ENCODE results near the gene SMC6. TPM values are rescaled to one million over a fixed set of nuclear protein-coding genes. Genes with fewer than 3 reads are reported as not detected.
A peak's percentile ranks its signal among the peaks of the same experiment; 100 is the strongest.

SMC6 gene
- total RNA-seq, 1 donor from 2014 or later = 8.5 TPM

DNA sequence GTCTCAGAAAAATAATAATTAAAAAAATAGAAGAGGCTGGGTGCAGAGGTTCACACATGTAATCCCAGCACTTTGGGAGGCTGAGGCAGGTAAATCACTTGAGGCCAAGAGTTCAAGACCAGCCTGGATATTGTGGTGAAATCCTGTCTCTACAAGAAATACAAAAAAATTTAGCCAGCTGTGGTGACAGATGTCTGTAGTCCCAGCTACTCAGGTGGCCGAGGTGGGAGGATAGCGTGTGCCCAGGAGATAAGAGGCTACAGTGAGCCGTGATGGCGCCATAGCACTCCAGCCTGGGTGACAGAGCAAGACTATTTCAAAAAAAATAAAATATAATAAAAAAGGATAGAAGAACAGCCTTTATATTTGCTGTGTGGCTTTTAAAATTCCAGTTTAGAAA, 35.9 kb downstream of the SMC6 start:
- ATAC-seq = no peak
- no peak for DNase-seq (ENCODE audit: low spot score)

DNA sequence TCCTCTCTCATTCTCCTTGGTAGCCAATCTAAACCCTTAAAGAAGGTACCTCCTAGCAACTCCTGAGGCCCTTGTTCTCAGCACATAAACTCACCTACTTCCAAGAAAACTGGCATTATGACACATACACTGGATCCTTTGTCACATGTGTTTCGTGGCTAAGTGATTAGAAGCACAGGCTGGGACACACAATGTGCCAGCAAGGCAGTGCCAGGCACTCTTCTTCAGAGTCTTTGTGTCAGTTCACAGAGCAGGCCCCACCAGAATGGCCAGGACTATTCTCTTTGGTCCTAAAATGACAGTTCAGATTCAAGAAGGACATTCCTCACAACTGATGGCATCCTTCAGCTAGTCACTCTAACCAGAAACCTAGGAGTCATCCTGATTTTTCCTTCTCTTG, 40.3 kb downstream of the SMC6 start:
- DNase-seq (ENCODE audit: low spot score) (no peak), ATAC-seq (no peak)

DNA sequence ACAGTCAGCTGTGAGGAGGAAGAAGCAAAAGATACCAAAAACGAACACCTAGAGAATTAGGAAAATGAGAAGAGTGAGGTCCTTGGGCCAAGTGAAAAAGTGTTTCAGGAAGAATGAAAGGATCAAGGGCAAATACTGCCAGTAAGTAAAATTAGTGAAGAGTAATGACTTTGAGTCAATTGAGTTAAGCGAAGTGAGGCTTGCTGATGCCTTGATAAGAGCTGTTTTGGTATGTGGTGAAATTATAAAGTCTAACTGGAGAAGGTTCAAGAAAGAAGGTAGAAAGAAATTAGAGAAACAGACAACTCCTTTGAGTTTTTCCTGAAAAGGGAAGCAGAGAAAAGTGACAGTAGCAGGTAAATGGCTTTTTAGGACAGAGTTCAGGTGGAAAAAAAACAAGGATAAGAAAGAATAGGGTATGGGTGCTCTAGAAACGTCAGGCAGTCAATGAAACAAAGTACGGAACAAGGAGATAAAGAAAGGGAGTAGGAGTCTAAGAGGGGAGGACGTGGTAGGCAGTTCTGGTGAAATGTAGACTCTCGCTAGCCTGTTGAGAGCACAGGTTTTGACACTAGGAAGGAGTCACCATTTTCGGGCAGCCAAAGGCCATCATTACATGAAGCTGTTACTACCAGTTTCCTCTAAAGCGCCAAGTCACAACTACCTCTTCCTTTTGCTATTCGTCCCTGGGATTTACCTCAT, 42.9 kb downstream of the SMC6 start:
- DNase-seq (ENCODE audit: low spot score) (no peak), ATAC-seq (no peak)

DNA sequence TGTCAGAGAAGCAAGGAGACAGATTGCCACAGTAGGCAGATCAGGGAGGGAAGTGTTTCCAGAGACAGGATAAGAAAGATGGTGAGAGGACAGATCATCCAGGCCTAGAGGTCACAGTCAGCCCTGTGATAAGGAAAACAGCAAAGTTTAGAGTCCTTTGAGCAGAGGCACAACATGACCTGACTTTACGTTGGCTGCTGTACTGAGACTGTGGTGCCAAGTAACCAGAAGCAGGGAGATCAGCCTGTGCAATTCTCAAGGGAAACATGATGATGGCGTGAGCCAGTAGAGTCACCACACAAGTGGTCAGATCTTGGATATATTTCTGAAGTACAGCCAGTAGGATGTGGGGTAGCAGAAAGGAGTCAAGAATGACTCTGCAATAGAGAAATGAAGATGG, 43.7 kb downstream of the SMC6 start:
- ATAC-seq (peak; percentile 74), DNase-seq (ENCODE audit: low spot score) (no peak)

DNA sequence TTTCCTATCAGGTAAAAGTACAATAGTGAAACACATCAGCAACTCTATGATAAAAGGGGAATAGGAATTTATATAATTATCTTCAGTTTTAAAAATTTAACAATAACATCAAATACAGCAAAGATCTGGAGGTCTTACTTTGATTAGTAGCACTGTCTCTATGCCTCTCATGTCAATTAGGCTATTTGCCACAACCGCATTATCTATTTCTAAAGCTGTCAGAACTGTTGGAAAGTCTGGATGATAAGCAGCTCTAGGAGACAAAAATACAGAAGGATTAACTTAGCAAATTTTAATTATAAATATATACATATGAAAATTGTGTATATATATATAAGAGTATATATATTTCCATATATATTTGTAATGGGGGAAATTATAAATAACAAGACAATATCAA, 45.1 kb downstream of the SMC6 start:
- DNase-seq (ENCODE audit: low spot score) (no peak), ATAC-seq (no peak)

DNA sequence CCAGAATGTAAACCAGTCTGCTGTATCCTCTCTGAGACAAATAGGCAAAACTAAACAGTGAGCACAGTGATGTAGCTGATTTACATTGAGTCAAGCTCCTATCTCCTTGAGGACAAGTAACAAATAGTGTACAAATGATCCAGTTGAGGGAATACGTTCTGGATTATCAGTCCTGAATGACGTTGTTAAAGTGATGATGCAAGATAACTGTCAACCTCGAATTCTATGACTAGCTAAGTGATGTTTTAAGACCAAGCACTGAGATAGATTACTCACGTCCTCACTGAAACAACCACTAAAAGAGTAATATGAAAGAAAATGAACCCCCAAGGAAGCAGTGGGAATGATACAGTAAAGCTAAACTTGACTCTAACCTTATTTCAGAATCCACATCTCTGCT, 46.8 kb downstream of the SMC6 start:
- DNase-seq (ENCODE audit: low spot score) (no peak), ATAC-seq (no peak)

DNA sequence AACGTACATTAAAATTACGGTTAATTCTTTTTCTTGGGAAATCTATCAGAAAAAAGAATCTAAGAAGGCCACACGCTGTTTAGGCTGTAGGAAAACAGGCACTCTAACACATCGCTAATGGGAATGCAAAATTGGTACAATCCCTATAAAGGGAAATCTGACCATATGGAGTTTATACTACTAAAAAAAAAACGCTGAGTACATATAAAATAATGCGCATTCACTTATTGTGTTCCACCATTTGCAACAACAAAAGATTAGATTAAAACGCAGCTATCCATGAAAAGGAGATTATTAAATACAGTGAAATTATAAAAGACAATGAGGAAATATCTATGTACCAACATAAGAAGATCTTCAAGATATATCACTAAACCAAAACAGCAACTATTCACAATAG, 62.8 kb downstream of the SMC6 start:
- ATAC-seq = no peak
- DNase-seq (ENCODE audit: low spot score) = no peak

DNA sequence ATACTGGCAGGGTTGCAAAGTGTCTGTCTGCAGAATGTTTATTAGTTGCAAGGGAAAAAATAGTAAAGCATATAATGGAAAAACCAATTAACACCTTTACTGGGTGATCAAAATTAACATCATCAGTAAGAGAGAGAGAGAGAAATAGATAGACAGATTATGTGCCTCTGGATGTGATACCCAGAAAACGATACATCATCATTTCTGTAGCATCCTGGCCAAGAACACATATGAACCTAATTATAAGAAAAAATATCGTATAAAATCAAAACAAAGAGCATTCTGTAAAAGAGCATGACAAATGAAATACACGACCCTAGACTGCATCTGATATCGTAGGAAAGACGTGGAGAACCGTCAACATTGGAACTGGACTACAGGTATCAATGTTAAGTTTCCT, 64.6 kb downstream of the SMC6 start:
- ATAC-seq (no peak), DNase-seq (ENCODE audit: low spot score) (no peak)

DNA sequence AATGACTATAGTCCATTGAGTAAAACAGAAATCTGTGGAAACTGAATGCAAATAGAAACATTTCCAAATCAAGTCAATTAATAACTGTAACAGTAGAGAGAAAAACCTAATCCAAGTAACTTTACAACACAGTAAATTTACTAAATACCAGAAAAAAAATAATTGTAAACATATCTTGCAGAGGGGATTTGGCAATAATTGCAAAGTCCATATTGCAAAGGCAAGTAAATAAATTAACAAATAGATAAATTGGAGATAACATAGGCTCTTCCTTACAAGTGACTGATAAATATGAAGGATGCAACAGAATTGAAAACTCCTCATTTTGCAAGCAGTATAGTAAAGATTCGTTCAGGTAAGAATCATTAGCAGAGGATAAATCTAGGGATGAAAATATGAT, 65.0 kb downstream of the SMC6 start:
- DNase-seq (ENCODE audit: low spot score) (no peak), ATAC-seq (peak; percentile 29)

DNA sequence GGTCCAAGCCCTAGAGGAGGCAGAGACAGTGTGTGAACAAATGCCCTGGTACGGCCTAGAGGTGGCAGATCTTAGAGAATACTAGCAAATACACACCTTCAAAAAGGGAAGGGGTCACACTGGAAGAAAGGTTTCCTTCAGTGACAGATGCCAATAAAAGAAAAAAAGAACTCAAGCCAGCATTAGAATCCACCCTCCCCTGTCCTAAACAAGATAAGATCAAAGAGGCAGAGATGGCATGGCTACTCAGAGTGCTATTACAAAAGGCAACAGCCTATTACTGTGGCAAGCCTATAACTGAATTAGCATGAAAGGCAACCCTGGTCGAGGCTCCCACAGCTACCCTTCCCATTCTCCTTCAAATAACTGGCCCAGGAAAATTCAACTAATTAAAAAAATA, 69.6 kb downstream of the SMC6 start:
- DNase-seq (ENCODE audit: low spot score) = no peak
- ATAC-seq = no peak

DNA sequence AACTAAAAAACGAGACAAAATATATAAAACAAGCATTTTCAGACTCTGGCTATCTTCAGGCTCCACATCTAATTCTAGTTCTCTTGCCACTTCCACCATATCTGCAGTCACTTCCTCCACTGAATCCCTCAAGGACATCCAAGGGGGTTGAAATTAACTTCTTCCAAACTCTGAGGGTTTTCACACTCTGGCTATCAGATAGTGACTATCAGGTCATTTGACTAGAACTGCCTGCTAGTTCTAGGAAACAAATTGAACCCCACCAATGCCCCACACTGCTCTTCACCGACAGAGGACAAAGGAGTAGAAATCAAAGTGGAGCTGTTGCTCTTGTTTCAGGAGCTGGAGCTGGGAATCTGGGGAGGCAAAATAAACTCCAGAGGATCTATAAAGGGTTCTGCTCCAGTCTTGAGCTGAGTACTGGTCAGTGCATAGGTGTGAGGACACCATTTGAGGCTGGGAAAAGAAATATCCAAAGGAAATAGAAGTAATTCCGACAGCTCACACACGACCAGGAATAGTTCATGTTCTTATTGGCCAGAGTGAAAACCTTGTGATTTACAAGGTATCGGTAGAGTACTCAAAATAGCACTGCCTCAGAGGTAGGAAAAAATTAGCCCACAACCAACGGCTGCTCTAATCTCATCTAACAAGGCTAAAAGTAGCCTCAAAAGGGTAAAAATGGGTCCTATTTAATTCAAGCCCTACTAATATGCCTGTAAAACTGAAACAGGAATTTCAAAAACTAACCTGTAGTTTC, 71.3 kb downstream of the SMC6 start:
- no peak for ATAC-seq
- no peak for DNase-seq (ENCODE audit: low spot score)

DNA sequence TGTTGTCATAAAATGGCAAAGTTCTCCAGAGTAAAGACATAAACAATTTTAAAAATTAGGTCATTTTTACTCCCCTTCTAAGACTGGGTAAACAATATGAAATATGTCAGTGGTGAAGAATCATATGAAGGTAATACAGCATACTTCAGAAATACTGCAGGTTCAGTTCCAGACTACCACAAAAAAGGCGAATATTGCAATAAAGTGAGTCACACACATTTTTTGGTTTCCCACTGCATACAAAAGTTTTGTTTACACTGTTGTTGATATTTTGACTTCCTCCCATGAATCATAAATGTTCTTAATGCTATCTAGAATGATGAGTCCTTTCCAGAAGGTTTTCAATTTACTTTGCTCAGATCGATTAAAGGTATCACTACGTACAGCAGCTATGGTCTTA, 73.5 kb downstream of the SMC6 start:
- ATAC-seq (no peak), DNase-seq (ENCODE audit: low spot score) (no peak)

DNA sequence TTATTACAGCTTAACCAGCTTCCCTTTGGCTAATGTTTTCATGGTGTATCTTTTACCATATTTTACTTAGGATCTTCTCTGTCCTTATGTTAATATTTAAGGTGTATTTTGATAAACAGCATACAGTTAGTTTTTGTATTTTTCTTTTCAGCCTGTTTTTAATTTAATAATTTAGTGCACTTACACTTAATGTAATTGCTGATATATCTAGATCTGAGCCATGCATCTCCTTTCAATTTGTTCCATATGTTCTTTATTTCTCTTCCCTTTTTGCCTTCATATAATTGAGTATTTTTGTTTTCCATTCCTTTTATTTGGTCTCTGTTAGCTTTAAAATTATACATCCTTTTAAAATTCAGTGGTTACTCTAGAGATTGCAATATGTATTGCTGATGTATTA, 78.8 kb downstream of the SMC6 start:
- DNase-seq (ENCODE audit: low spot score) (no peak), ATAC-seq (no peak)

DNA sequence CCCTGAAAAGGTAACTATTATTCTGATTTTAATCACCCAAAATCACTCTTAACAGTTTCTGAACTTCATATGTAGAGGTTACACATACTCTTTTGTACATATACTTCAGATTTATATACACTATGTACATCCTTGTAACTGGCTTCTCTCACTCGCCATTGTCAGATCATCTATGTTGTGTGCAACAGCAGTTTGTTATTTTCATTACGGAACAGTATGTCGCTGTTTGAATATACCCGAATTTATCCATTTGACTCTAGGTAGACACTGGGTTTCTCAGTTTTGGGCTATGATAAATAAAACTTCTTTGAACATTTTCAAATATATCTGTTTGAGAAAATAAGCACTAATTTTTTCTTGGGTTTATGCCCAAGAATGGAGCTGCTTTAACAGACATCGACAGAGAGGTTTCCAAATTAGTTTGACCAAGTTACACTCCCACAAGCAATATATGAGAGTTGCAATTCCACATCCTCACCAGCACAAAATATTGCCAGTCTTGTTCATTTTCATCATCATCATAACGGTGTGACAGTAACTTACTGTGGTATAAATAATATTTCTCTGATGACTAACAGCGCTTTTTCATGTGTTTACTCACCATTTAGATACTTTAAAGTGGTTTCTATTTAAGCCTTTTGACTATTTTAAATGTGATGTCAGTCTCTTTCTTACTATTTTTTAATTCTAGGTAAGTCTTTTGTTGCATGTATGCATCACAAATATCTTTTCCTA, 80.9 kb downstream of the SMC6 start:
- DNase-seq (ENCODE audit: low spot score) = no peak
- no peak for ATAC-seq

DNA sequence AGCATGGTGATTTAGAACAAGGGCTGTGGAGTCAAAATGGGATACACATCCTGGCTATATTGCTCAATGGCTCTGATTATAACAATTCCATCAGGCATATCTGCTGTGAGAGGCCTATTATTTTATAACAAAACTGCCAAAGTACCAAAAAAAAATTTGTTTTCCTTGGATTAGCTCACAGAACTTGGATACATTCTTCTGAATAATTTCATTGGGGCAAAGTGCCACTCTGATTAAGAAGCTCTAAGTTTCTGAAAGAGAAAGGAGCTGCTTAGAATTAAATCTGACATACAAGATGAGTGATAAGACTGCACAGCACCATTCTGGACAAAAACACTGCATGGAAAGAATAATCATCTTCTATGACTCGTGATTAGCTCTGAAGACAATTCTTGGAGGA, 85.7 kb downstream of the SMC6 start:
- no peak for ATAC-seq

DNA sequence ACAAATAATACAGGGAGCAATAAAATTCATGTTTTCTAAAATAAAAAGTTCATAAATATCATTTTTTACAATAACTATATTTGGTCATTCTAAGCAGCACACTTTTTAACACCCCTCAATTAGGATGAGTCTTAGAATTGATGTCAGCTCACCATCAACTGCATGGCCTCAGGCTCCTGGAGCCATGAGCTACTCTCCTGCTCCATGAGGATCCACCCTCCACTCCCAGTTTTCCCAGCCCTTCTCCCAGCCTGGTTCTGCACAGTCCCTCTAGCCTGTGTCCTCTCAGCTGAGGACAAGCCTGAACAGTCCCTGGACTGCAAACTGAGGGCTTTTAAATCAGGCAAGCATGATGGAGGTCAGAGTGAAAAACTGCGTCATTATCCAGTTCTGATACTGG, 89.1 kb downstream of the SMC6 start:
- DNase-seq (ENCODE audit: low spot score) (no peak), ATAC-seq (no peak)

More for the DNA sequence above, 85.7 kb downstream of the SMC6 start:
- DNase-seq (ENCODE audit: low spot score) = no peak

DNA sequence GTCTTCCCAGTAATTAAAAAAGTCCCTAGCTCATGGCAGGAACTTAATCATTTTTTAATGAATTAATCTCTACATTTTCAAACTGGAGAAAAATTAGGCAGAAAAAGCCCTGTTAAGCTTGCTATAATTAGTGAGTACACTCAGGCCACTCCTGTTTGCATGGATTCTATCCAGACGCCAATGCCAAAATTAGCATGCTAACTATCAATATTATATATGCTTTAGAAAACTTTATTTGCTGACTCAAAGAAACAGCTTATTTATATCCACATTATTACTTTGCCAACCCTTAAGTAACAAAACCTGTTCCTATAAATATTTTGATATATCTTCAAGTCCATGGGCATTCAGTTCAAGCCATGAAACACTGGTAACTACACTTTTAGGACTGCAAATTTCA, 90.9 kb downstream of the SMC6 start:
- no peak for ATAC-seq

DNA sequence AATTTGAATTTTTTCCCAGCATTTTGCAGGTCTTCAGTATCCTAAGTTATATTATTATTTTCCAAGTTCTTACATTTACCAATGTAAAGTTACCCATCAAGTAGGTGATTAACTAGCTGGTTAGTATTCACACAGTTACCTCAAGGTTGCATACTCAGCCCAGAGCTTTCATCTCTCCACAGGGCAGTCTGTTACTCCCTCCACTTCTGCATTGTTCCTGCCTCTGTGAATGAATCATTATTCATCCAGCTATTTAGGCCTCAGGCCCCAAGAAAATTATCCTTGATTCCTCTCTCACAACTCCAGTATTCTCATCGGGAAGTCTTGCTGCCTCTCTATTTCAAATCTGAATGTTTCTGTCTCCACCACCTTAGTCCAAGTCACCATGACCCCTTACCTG, 92.2 kb downstream of the SMC6 start:
- no peak for ATAC-seq
- DNase-seq (ENCODE audit: low spot score) = no peak

More for the DNA sequence above, 90.9 kb downstream of the SMC6 start:
- DNase-seq (ENCODE audit: low spot score) = no peak

DNA sequence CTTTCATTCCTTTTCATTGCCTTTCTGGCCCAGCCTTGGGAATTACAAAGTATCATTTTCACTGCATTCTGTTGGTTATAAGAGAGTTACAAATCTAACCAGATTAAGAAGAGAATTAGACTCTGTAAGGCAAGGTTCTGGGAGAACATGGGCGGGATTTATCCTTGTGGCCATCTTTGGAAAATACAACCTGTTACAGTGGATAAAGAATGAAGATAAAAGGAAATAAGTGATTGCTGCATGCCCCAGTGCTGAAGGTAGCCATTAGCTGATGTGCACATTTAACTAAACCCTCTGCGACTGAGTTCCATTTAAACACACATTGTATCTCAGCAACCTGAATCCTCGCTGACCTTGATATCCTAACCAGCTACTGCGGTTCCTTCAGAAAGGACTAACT, 93.4 kb downstream of the SMC6 start:
- ATAC-seq (no peak), DNase-seq (ENCODE audit: low spot score) (no peak)

DNA sequence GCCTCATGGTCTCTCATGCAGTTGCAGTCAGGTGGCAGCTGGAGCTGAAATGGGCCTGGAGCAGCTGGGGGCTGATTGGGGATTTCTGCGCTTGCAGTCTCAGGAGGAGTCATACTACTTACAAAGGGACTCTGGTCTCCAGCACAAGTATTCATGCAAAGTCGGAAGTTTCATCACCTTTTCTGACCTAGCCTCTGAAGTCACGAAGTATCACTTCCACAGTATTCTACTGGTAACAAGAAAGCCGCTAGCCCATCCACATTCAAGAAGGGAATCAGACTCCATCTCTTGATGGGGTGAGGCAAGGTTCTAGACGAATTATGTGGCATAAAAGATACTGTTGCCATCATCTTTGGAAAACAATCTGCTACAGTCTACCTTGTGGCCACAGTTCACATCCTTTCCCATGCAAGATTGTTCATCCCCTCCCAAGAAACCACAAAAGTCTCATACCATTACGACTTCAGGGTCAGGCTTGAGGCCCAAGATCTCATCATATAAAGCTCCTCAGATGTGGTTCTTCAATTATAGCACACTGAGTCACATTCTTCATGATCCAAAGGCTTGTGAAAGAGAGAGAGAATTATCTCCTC, 95.3 kb downstream of the SMC6 start:
- ATAC-seq = no peak
- DNase-seq (ENCODE audit: low spot score) = no peak

DNA sequence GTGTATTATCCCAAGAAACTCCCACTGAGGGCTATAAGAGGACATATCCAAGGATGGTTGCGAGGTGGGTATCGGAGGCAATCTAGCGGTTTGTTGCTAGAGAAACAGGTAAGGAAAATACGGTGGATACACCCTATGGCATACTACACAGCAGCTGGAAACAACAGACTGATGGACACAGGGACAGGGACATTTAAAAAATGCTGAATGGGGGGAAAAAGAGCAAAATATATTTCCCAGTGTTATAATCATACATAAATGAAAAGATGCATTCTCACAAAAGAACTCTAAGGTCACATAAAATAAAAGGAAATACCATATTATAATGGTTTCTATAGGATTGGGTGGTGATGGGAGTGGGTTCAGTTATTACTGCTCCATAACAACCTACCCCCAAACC, 95.9 kb downstream of the SMC6 start:
- no peak for DNase-seq (ENCODE audit: low spot score)
- ATAC-seq = no peak

Measured in left lobe of liver (tissue), 2 donors.